Stimulated activated CD4-positive, alpha-beta T cell treated with anti-CD3 and anti-CD28 coated beads, Interleukin-12 subunit alpha, Interleukin-12 subunit beta, amount 100 ng/mL, for 4 hours (primary cell): ENCODE data around the gene CTNNA1.
"Not testable (repeated sequence)": the region's sequence is repeated elsewhere in the genome, so short reads cannot be mapped to it uniquely, and the experiment has no call there.

Source experiments
- DNase-seq: peaks from one replicate; pipeline ENCODE4 v3.0.0-alpha.2; 2020

Gene CTNNA1

DNA sequence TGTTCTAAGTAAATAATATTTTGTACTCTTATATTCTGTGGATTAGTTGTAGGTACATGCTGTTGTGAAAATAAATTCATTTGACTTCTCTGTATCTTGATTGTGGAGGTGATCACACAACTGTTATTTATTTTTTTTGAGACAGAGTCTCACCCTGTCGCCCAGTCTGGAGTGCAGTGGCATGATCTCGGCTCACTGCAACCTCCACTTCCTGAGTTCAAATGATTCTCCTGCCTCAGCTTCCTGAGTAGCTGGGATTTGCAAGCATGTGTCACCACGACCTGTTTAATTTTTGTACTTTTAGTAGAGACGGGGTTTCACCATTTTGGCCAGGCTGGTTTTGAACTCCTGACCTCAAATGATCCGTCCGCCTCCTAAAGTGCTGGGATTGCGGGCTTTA is 7.9 kb downstream of the CTNNA1 start:
- not testable (repeated sequence) for DNase-seq

DNA sequence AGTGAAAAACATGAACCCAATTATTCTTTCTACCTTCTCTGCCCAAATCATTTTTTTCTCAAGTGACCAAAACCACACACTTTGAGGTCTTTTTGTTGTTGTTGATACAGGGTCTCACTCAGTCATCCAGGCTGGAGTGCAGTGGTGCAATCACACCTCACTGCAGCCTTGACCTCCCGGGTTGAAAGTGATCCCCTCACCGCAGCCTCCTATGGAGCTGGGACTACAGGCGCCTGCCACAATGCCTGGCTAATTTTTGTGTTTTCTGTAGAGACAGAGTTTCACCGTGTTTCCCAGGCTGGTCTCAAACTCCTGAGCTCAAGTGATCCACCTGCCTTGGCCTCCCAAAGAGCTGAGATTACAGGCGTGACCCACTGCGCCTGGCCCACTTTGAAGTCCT is 8.4 kb downstream of the CTNNA1 start:
- DNase-seq, result not testable (repeated sequence)

- DNase-seq, result no peak
Observed at GRCh38 chr5:138762110-138762509, 8.9 kb downstream of the CTNNA1 start.

DNA sequence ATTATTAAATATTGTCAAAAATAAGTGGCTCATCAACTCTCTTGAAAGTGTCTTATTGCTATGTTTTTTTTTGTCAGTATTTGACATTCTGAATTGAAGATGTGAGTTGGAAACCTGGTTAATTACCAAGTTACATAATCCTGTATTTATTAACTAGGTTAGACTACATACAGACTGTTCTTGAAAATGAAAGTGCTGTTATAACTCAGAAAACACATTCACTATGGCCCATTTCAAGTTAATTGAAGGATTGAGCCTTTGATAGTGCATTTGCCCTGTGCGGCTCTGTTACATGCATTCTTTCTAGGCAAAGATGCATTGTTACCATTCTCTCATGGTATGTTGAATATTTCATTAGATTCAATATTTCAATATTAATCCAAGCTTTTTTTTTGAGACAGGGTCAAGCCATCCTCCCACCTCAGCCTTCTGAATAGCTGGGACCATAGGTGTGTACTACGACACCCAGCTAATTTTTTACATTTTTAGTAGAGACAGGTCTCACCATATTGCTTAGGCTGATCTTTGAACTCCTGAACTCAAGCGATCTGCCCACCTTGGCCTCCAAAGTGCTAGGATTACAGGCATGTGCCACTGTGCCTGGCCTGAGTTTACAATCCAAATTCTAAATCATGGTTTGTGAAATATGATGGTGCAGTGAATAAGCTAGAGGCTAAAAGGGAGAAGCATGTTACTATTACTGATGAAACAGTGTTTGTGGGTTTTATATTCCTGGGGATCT is 10.0 kb downstream of the CTNNA1 start:
- no peak for DNase-seq

GRCh38 chr5:138770291-138770690 is 17.1 kb downstream of the CTNNA1 start:
- no peak for DNase-seq

GRCh38 chr5:138770977-138771376 is 17.8 kb downstream of the CTNNA1 start:
- DNase-seq, result no peak

DNA sequence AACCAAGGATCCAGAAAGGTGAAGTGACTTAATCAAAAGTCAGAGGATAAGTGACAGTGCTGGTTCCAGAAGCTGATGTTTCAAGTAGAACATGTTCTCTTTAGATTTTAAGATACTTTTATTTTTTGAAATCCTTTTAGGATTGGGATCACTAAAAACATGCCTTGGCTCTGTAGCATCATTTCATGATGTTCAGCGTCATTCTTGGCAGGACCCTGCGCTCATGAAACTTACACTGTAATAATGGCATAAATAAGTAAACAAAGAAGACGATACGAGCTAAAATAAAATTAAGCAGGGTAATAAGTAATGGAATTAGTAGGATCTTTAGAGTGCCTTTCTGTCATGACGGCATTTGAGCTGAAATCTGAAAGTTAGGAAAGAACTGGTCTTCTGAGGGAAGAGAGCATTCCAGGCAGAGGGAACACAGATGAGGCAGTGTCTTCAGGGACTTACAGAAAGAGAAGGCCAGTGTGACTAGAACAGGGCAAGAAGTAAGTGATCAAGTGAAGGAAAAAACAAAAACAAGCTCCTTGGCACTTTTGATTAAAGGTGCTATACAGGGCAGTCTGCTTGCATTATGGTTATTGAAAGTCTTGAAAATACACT is 19.9 kb downstream of the CTNNA1 start:
- no peak for DNase-seq

DNA sequence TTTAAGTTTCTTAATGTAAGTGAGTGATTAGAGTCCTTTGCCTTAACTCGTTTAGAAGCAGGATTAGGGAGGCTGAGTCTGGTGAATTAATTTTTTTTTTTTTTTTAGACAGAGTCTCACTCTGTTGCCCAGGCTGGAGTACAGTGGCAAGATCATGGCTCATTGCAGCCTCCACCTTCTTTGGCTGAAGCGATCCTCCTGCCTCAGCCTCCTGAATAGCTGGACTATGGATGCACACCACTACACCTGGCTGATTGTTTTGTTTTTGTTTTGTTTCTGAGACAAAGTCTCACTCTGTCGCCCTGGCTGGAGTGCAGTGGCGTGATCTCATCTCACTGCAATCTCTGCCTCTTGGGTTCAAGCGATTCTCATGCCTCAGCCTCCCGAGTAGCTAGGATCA is 20.4 kb downstream of the CTNNA1 start:
- not testable (repeated sequence) for DNase-seq

GRCh38 chr5:138775034-138775433 is 21.8 kb downstream of the CTNNA1 start:
- no peak for DNase-seq

- no peak for DNase-seq
Observed at GRCh38 chr5:138778234-138778633, 25.0 kb downstream of the CTNNA1 start.

GRCh38 chr5:138783976-138784375 is 30.8 kb downstream of the CTNNA1 start:
- DNase-seq, result no peak

GRCh38 chr5:138784590-138784989 is 31.4 kb downstream of the CTNNA1 start:
- DNase-seq, result no peak

DNA sequence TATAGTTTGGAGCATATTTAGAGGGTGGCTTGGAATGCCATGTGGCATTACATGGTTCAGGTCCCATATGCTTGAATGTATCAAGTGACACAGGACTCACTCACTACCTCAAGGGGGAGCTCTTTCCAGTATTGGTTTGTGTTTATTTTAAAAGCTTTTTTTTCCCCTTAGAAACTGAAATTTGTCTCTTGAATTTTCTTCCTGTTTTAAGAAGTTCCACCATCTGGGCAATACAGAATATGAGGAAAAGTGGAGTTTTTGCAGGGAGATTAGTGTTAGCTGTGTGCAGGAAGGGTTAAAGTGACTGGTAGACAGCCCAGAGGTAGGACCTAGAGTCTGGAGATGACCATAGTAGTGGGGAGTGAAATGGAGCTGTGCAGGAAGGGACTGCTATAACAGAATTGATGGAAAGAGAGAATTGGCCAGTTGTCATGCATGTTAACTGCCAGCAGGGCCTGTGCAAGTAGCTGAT is 36.6 kb downstream of the CTNNA1 start:
- no peak for DNase-seq

DNA sequence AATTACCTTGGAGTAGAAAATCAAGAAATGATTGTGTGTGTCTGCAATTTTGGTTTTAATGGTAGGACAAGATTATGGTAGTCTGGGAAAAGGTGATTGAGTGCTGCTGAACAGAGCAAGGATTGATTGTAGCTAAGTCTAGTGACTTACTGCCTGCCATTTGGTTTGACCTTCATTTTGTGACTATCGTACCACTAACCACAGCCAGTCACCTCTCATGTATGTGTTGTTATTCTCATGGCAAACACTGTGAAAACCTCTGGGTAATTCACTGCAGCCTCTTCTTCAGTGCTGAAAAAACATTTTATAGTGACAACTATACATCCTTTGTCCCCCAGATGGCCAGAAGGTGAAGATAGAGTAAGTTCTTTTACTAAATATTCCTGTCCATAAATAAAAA is 37.5 kb downstream of the CTNNA1 start:
- no peak for DNase-seq

DNA sequence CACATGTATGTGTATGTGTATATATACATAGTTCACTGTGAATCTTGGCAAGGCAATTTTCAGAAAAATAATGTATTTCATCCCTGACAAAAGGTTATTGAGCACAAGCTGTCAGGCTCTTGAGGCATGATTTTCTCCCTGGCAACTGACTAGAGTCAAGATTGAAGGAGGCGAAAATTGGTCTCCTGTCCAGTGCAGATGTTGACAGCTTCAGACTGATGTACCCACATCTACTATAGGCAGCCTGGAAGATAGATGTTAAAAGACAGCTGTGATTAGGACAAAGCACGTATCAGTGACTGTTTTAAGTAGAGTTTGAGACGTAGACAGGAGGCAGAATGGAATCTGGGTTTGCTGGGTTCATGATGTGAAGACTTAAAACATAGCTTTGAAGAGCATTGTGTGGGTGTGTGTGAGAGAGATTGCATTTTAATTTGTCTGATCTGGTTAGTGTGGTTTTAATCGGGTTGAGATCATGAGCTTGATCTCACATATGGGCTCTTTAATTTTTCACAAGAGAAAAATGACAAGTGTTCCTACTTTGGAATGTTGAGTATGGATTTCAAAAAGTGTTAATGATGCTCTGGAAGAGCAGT is 39.1 kb downstream of the CTNNA1 start:
- DNase-seq, result no peak

- no peak for DNase-seq
Observed at GRCh38 chr5:138793575-138793974, 40.4 kb downstream of the CTNNA1 start.

DNA sequence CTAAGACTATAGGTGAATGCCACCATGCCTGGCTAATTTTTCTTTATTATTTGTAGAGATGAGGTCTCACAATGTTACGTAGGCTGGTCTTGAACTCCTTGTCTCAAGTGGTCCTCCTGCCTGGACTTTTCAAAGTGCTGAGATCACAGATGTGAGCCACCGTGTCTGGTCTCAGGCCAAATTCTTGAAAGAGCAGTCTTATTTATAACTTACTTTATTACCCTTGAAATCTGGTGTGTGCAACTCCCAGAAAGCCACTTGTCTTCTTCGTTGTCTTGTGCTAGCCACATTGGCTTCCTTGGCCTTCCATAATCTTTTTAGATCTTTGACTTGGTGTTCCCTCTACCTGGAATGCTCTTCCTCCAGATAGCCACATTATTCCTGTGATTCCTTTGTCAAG is 50.1 kb downstream of the CTNNA1 start:
- DNase-seq, result no peak

GRCh38 chr5:138803935-138804334 is 50.7 kb downstream of the CTNNA1 start:
- DNase-seq, result no peak

DNA sequence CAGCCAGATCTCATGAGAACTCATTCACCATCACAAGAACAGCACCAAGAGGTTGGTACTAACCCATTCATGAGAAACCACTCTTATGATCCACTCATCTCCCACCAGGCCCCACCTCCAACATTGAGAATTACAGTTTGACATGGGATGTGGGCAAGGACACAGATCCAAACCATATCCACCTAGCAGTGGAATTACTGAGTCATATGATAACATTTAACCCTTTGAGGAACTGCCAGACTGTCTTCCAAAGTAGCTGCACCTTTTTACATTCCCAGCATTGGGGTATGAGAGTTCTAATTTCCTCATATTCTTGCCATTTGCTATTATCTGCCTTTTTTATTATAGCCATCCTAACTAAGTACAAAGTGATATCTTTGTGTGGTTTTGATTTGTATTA is 51.9 kb downstream of the CTNNA1 start:
- DNase-seq, result no peak

- DNase-seq, result no peak
Observed at GRCh38 chr5:138807182-138807581, 54.0 kb downstream of the CTNNA1 start.

DNA sequence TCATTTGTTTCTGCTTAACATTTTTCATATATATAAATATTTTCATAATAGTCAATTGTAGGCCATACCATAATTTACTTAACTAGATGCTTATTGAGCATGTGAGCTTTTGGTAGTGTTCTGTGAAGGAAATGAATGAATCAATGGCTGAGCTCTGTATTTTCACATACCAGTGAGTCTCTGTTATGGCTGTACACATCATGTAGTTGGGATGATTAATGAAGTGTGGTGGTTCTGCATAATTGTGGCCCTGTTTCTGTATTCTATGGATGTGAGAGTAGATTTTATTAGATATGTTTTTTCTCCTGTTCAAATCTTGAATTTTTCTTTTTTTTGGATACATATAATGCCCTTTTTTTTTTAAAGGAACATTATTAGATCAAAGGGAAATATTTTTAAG is 56.2 kb downstream of the CTNNA1 start:
- DNase-seq, result no peak

DNA sequence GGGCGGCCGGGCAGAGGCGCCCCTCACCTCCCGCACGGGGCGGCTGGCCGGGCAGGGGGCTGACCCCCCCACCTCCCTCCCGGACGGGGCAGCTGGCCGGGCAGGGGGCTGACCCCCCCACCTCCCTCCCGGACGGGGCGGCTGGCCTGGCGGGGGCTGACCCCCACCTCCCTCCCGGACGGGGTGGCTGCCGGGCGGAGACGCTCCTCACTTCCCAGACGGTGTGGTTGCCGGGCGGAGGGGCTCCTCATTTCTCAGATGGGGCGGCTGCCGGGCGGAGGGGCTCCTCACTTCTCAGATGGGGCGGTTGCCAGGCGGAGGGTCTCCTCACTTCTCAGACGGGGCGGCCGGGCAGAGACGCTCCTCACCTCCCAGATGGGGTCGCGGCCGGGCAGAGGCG is 57.6 kb downstream of the CTNNA1 start:
- not testable (repeated sequence) for DNase-seq

DNA sequence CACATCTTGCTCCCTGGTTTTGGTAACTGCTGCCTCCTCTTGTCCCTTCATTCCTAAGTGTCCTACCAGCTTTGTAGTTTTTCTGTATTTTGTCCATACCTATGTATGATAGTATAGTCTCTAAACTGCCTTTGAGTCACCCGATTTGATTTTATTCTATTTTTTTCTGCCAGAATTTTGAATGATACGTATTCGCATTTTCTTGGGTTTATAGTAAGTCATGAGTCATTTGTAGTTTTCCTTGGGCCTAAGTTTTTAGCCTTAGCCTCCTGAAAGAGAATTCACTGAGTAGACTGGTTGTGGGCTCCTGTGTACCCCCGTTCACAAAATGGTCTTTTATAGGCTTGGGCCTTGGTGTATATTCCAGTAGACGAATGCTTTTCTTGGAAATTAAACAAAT is 62.3 kb downstream of the CTNNA1 start:
- no peak for DNase-seq

GRCh38 chr5:138817241-138817640 is 64.0 kb downstream of the CTNNA1 start:
- no peak for DNase-seq
